Endothelial cell of umbilical vein (primary cell): ENCODE results near the gene TTC23L.

ENCODE experiments used
- JUN ChIP-seq: IDR thresholded peaks from 2 replicates; pipeline ENCODE4 v1.6.1; 2011; ENCODE audit warnings: borderline replicate concordance, low read depth; ENCODE audit not compliant: insufficient read length, insufficient read depth
- MYC ChIP-seq: IDR thresholded peaks from one replicate; pipeline ENCODE4 v1.6.1; 2011; ENCODE audit warnings: mild to moderate bottlenecking, low read depth, low read length
- POLR2A ChIP-seq: IDR thresholded peaks from 2 replicates; pipeline ENCODE4 v1.6.1; 2012; ENCODE audit warnings: low read depth, mild to moderate bottlenecking, control low read depth, low read length
- POLR2AphosphoS5 ChIP-seq: IDR thresholded peaks from 2 replicates; pipeline ENCODE4 v1.6.1; 2012; ENCODE audit warnings: low read depth, mild to moderate bottlenecking, control low read depth, low read length, moderate library complexity; ENCODE audit not compliant: insufficient read depth
- TF ChIP-seq, protein P1 (sequence below), 2 donors: IDR thresholded peaks; 1 replicate in 1 of 2; 2 replicates in 1 of 2; pipeline ENCODE4 v1.5.1; 2011; ENCODE audit warnings: low read length in 2 of 2, mild to moderate bottlenecking in 2 of 2, moderate library complexity in 2 of 2, control low read depth in 1 of 2, inconsistent platforms in 1 of 2, low read depth in 1 of 2; ENCODE audit not compliant: insufficient read depth in 1 of 2; ENCODE audit errors: extremely low read depth in 1 of 2

DNA sequence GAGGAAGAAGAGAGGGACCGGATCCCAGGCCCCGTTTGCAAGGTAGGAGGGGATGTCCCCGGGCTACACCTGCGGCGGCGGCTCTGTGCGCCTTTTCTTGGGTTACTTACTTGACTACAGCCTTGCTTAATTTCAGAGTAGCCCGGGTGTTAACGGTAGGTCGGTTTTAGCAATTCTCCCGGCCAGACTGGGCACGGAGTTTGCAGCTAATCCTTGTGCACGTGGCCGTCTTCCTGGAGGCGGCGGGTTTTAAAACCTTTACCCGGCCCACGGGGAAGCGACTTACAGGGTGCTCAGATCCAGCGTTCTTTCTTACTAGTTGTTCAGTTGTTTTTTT is 76.9 kb downstream of the TTC23L start:
- TF ChIP-seq, protein P1, sequence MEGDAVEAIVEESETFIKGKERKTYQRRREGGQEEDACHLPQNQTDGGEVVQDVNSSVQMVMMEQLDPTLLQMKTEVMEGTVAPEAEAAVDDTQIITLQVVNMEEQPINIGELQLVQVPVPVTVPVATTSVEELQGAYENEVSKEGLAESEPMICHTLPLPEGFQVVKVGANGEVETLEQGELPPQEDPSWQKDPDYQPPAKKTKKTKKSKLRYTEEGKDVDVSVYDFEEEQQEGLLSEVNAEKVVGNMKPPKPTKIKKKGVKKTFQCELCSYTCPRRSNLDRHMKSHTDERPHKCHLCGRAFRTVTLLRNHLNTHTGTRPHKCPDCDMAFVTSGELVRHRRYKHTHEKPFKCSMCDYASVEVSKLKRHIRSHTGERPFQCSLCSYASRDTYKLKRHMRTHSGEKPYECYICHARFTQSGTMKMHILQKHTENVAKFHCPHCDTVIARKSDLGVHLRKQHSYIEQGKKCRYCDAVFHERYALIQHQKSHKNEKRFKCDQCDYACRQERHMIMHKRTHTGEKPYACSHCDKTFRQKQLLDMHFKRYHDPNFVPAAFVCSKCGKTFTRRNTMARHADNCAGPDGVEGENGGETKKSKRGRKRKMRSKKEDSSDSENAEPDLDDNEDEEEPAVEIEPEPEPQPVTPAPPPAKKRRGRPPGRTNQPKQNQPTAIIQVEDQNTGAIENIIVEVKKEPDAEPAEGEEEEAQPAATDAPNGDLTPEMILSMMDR (IDR thresholded peaks at IDR 0.05; ENCODE audit: extremely low read depth in 1 of 2, insufficient read depth in 1 of 2, low read depth in 1 of 2, low read length in 2 of 2) = no peak
- TF ChIP-seq POLR2A = no peak
- TF ChIP-seq MYC = peak; percentile 14
- TF ChIP-seq POLR2AphosphoS5 = no peak
- TF ChIP-seq JUN = no peak
